ENCODE measurements around the gene CEP112. TPM values are rescaled to one million over a fixed set of nuclear protein-coding genes. Genes with fewer than 3 reads are reported as not detected.
A peak's percentile ranks its signal among the peaks of the same experiment; 100 is the strongest.

The CEP112 gene
- total and polyA plus RNA-seq, 2 donors, result 12.4 to 36.6 TPM

DNA sequence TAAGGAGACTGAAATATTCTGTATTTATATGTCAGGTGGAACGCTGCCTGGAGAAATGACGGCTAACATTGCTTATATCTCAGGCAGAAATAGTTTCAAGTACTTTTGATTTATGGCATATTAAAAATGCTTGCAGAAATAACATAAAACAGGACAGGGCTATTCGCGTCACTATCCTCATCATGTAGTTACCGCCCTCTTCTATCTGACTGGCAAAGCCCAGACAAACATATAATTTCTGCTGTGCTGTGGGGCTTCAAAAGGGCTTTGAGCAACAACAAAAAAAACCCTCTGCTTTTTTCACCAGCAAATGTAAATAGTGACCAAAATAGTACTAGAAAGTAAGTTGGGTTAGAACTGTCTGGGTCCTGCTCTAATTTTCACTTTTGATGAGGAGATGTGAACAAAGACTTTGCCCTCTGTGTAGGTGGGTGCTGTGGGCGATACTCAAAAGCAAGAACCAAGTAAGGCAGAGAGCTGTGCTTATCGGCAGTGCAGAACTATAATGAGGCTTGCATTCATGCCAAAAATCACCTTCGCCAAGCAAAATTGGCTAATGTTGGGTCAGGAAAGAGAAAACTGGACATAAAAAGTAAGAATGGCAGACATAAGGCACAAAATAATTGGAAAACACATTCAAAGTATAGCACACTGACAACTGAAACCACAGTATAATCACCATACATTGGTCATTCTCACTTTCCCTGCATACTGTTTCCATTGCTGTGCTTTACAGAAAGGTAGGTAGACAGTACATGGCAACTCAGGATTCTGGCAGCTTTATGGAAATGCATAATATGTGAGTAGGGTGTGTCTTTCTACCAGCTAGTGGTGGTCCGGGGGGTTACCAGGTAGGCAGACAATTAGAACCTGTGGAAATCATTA is 479.3 kb downstream of the CEP112 start:
- 37% methylated on average over 9 of the region's 9 CpGs for WGBS
- DNase-seq (ENCODE audit: extremely low spot score), result no peak
- Histone ChIP-seq H3K4me3 (ENCODE audit: low read depth, low read length) (no peak overlapping the region), H3K27ac (ENCODE audit: low read depth) (no peak overlapping the region), H3K4me1 (ENCODE audit: insufficient read depth) (no peaks in the 10 kb centered on the region), H3K36me3 (ENCODE audit: insufficient read depth) (no peaks in the 10 kb centered on the region)

DNA sequence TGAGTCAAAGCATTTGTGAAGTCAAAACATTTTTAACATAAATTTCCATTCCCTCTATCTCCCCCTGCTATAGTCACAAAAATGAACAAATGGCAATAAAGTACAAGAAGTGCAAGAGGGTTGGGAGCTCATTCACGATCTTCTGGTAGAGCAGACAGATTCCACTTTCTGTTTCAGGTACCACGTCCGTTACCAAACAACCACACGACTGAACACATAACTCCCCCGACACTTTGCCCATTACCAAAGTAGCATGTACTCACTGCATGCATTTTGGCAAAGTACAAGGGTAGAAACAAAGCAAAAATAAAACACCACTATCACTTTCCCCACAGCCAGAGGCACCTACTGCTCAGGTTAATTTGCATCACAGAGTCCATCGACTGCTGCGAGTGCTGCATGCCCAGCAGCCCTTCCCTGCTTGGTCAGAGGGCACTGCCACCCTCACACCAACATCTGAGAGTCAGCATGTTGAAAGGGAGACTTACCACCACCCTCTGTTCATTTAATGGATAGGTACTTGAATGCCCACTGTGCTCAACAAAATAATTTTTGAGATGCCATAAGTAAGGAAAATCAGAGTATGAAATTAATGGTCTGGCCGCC is 480.2 kb downstream of the CEP112 start:
- WGBS, result 77% methylated on average over 8 of the region's 8 CpGs
- H3K27ac ChIP-seq (ENCODE audit: low read depth), result no peak overlapping the region
- no peak overlapping the region for H3K4me3 ChIP-seq (ENCODE audit: low read depth, low read length)
- no peaks in the 10 kb centered on the region for H3K4me1 ChIP-seq (ENCODE audit: insufficient read depth)
- DNase-seq (ENCODE audit: extremely low spot score), result no peak
- H3K36me3 ChIP-seq (ENCODE audit: insufficient read depth), result no peaks in the 10 kb centered on the region

DNA sequence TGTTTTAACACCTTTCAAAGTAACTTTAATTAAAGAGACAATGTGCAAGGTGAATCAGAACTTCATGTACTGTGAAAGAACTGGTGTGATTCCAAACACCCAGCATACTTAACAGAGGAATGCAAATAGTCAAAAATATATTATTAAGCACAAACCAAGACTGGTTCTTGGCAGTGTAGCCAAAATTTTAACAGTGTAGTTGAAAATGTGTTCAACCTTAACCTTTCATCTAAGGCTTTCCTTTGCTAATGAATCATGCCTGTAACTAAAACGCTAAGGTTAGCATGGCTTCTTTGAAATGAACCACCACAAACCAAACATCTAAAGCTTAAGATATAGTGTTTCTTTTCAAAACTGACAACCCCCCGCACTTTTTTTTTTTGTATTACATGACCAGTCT is 484.2 kb downstream of the CEP112 start:
- no peak for DNase-seq (ENCODE audit: extremely low spot score)
- Histone ChIP-seq H3K4me1 (ENCODE audit: insufficient read depth) (no peaks in the 10 kb centered on the region), H3K36me3 (ENCODE audit: insufficient read depth) (no peaks in the 10 kb centered on the region), H3K27ac (ENCODE audit: low read depth) (no peak overlapping the region), H3K4me3 (ENCODE audit: low read depth, low read length) (no peak overlapping the region)
- 26% methylated on average over 2 of the region's 2 CpGs for WGBS

DNA sequence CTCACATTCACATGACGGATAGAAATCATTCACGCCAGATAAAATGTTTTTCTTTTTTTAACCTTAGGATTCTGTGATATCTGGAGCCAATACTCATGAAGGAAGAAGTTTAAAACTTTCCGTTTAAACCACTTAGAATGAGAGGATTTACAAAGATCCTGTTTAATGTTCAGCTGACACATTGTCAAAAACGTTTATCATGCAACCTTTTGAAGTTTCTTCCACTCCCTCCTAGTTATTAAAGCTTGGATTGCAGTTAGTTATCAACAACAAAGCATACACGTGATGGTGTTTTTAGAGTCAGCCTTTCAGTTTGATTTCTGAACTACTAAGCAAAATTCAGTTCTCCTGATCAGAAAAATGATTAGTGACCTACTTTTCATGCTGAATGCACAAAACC is 487.2 kb downstream of the CEP112 start:
- H3K4me3 ChIP-seq (ENCODE audit: low read depth, low read length), result no peak overlapping the region
- H3K27ac ChIP-seq (ENCODE audit: low read depth), result no peak overlapping the region
- no peaks in the 10 kb centered on the region for H3K4me1 ChIP-seq (ENCODE audit: insufficient read depth)
- no peaks in the 10 kb centered on the region for H3K36me3 ChIP-seq (ENCODE audit: insufficient read depth)
- 42% methylated on average over 5 of the region's 5 CpGs for WGBS
- no peak for DNase-seq (ENCODE audit: extremely low spot score)

DNA sequence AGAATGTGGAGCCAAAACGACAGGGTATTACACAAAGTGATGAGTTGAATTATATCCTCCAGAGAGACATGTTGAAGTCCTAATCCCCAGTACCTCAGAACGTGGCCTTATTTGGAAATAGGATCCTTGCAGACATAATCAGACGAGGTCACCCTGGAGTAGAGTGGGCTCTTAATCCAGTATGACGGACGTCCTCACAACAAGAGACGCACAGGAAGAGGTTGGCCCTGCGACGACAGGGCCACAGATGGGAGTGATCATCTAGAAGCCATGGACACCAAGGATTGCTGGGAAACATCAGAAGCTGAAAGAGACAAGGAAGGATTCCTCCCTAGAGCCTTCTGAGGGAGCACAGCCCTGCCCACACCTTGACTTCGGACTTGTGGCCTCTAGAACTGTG is 488.0 kb downstream of the CEP112 start:
- Histone ChIP-seq H3K4me1 (ENCODE audit: insufficient read depth) (no peaks in the 10 kb centered on the region), H3K4me3 (ENCODE audit: low read depth, low read length) (no peak overlapping the region), H3K36me3 (ENCODE audit: insufficient read depth) (no peaks in the 10 kb centered on the region), H3K27ac (ENCODE audit: low read depth) (no peak overlapping the region)
- DNase-seq (ENCODE audit: extremely low spot score), result no peak
- 54% methylated on average over 9 of the region's 9 CpGs for WGBS

DNA sequence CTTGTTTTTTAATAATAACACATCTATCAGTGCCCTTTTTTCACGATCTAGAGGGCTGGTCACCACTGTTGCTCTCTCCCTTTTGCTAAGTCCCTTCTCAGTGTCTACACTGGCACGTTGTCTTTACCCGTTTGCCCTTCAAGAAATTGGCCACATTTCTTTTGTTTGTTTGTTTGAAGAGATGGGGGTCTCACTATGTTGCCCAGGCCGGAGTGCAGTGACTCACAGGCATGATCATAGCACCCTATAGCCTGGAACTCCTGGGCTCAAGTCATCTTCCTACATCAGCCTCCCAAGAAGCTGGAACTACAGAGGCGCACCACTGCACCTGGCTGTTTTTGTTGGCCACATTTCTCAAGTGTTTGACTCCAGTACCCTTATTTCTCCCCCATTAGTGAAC is 492.5 kb downstream of the CEP112 start:
- 75% methylated on average over 5 of the region's 5 CpGs for WGBS
- no peaks in the 10 kb centered on the region for H3K4me1 ChIP-seq (ENCODE audit: insufficient read depth)
- no peak overlapping the region for H3K4me3 ChIP-seq (ENCODE audit: low read depth, low read length)
- no peaks in the 10 kb centered on the region for H3K36me3 ChIP-seq (ENCODE audit: insufficient read depth)
- DNase-seq (ENCODE audit: extremely low spot score), result no peak
- H3K27ac ChIP-seq (ENCODE audit: low read depth), result no peak overlapping the region

DNA sequence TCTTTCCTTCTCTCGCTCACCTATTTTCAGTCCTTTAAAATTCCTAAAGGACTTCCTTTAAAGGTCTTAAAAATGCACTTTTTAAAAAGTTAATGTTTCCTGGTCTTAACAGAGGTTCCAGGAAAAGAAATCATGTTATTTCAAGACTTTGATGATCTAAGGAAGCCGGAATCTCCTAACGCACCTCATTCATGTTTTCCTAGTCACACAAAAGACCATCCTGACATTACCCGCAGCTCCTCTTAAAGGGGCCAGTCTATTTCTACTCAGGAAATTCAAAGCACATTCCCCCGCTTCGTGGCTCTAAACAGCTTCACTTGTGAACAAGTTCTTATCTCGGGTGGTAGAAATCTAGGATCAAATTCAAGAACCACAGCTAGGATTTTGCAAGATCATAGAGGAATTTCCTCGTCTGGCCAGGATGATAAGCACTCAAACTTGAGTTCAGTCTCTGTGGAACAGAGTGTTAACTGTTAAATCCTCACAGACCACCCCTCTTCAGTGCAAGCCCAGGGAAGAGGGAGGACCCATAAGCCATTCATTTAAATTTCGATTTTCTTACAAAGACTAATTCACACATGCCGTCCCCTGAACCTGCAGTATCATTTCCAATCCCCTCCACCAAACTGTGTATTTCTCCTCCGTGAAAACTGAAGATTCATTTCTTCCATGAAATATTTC is 493.4 kb downstream of the CEP112 start:
- Histone ChIP-seq H3K36me3 (ENCODE audit: insufficient read depth) (no peaks in the 10 kb centered on the region), H3K4me1 (ENCODE audit: insufficient read depth) (no peaks in the 10 kb centered on the region), H3K27ac (ENCODE audit: low read depth) (peak overlapping the region; percentile 41), H3K4me3 (ENCODE audit: low read depth, low read length) (no peak overlapping the region)
- DNase-seq (ENCODE audit: extremely low spot score), result no peak
- whole genome bisulfite sequencing, result 27% methylated on average over 11 of the region's 11 CpGs

DNA sequence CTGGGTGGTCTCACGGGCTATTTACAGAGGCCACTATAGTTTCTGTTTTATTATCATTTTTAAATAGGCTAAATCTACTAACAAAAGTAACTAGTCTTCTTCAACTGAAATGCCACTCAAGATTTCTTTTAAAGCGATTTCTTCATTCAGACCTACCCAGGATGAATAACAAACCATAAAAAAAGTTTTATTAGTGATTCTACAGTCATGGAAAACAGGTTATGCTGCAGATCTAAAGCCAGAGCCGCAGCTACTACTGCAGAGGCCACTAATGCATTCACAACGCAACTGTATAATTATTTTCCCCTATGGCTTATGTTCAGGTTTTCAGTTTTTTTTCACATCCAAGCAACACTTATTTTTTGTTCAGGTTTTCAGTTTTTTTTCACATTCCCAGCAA is 494.3 kb downstream of the CEP112 start:
- 65% methylated on average over 4 of the region's 4 CpGs for WGBS
- Histone ChIP-seq H3K4me1 (ENCODE audit: insufficient read depth) (no peaks in the 10 kb centered on the region), H3K27ac (ENCODE audit: low read depth) (no peak overlapping the region), H3K4me3 (ENCODE audit: low read depth, low read length) (no peak overlapping the region), H3K36me3 (ENCODE audit: insufficient read depth) (no peaks in the 10 kb centered on the region)
- no peak for DNase-seq (ENCODE audit: extremely low spot score)

DNA sequence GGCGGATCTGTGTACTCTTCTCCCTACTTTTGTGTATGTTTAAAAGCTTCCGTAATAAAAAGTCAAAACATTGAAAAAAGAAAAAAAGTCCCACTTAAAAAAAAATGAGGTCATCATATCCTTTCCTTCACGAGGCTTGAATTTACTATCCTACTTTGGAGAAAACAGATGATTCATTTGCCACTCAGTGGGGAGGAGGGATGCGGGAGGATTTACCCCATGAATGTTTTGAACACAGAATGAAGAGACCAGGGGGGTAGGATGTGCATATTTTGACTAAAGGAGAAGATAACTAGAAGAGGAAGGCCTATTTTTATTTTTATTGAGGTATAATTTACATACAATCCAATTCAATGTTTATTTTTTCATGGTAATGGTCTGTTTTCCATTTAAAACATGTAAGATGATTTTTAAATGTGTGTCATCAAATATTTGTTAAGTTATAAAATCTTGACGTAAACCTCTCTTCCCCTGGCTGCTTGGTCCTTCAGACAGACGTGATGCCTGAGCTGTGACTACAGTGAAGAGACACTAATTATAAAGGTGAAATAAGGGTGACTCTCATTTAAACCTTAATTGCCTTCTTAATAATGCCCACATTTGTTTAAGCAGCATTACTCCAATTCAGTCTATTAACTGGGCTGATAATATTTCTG is 495.1 kb downstream of the CEP112 start:
- Histone ChIP-seq H3K27ac (ENCODE audit: low read depth) (peak overlapping the region; percentile 78), H3K36me3 (ENCODE audit: insufficient read depth) (no peaks in the 10 kb centered on the region), H3K4me3 (ENCODE audit: low read depth, low read length) (no peak overlapping the region), H3K4me1 (ENCODE audit: insufficient read depth) (no peaks in the 10 kb centered on the region)
- WGBS, result 52% methylated on average over 6 of the region's 6 CpGs
- no peak for DNase-seq (ENCODE audit: extremely low spot score)

DNA sequence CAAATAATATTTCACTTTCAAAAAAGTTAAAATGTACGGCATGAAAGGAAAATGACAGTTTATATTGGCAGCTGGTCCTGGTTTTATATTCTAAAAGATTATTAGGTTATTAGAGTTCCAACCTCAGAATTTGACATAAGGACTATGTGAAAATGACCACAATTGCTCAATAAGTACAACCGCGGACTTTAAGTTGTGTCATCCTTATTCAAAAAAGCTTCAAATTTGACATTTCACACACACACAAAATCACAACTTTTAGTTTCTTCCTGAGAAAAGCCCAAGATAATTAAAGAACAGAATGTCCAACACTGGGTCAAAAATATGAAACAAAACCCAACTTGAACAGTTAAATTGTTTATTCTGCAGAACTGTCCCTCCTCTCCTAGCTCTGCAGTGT is 497.3 kb downstream of the CEP112 start:
- Histone ChIP-seq H3K36me3 (ENCODE audit: insufficient read depth) (no peaks in the 10 kb centered on the region), H3K4me1 (ENCODE audit: insufficient read depth) (no peaks in the 10 kb centered on the region), H3K4me3 (ENCODE audit: low read depth, low read length) (no peak overlapping the region), H3K27ac (ENCODE audit: low read depth) (no peak overlapping the region)
- no peak for DNase-seq (ENCODE audit: extremely low spot score)
- WGBS, result 84% methylated on average over 3 of the region's 3 CpGs

DNA sequence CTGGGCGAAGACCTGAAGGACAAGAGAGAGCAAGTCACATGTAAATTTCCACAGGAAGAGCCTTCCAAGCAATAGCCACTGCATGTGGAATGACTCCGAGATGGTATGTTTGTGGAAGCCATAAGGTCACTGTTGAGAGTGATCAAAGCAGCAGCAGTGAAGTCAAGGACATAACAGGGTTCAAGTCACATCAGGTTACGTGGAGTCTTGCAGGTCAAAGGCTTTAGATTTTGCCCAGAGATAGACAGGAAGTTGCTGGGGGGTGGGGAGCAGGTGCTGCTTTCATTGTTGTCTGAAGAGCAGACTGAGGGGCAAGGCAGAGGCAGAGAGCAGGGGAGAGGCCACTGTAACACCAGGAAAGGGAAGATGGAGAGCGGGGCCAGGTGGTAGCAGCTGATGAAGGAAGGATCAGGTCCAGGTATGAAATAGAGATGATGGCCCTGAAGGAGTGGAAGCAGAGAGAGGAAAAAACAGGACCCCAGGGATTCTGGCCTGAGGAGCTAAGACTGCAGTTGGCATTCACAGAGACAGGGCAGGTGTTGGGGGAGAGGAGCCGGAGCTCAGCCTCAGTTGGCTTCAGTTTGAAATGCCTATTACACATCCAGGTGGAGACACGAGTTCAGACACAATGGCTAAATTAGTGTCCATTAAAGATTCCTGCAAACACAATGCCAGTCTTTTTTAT is 501.2 kb downstream of the CEP112 start:
- WGBS, result 77% methylated on average over 6 of the region's 6 CpGs
- H3K36me3 ChIP-seq (ENCODE audit: insufficient read depth), result no peaks in the 10 kb centered on the region
- no peaks in the 10 kb centered on the region for H3K4me1 ChIP-seq (ENCODE audit: insufficient read depth)
- H3K27ac ChIP-seq (ENCODE audit: low read depth), result no peak overlapping the region
- DNase-seq (ENCODE audit: extremely low spot score), result no peak
- H3K4me3 ChIP-seq (ENCODE audit: low read depth, low read length), result no peak overlapping the region

DNA sequence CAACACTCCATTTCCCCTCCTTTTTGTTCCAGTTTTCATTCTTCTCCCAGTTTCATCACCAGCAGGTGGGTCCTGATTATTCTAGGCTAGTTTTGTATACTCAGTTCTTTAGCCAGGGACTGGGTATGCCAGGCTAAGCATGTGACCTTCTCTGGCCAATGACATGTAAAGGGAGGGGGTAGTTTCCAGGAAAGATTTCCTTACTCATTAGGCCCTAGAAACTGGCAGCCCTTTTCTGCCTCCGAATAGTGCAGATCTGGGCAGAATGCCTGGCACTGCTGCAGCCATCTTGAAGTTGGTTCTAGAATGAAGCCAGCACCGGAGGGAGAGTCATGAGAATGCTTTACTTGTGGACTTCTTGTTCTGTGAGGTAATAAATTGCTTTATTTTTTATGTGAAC is 503.6 kb downstream of the CEP112 start:
- H3K4me3 ChIP-seq (ENCODE audit: low read depth, low read length), result no peak overlapping the region
- WGBS, result 89% methylated on average over 2 of the region's 2 CpGs
- H3K27ac ChIP-seq (ENCODE audit: low read depth), result no peak overlapping the region
- no peak for DNase-seq (ENCODE audit: extremely low spot score)
- H3K4me1 ChIP-seq (ENCODE audit: insufficient read depth), result no peaks in the 10 kb centered on the region
- H3K36me3 ChIP-seq (ENCODE audit: insufficient read depth), result no peaks in the 10 kb centered on the region

DNA sequence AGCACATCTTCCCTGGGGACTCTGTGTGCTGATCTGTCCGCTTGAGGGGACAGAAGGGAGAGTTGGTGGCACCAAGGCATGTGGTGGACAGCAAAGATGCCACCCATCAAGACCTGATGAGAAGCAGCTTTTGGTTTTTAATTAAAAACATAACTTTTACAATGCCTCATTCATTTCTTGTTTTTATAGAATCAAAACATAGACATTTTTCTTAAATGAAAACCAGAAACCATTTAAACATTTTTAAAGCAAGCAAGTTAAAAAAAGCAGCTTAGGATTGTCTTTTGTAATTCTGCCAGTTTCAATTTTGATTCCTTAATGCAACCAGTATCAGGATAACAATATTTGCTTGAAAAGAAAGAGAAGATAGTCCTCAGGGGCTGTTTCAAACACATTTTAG is 506.8 kb downstream of the CEP112 start:
- Histone ChIP-seq H3K36me3 (ENCODE audit: insufficient read depth) (no peaks in the 10 kb centered on the region), H3K4me3 (ENCODE audit: low read depth, low read length) (no peak overlapping the region), H3K27ac (ENCODE audit: low read depth) (no peak overlapping the region), H3K4me1 (ENCODE audit: insufficient read depth) (no peaks in the 10 kb centered on the region)
- DNase-seq (ENCODE audit: extremely low spot score), result no peak
- 97% methylated on average over 1 of the region's 1 CpG for WGBS
